GM21786 (cell line): ENCODE measurements around the gene SH3GLB2.
A peak's percentile ranks its signal among the peaks of the same experiment; 100 is the strongest.
"Not testable (repeated sequence)": the region's sequence is repeated elsewhere in the genome, so short reads cannot be mapped to it uniquely, and the experiment has no call there.

ENCODE experiments used
- ATAC-seq: cut with Tn5 transposase; IDR thresholded peaks from one replicate; pipeline ENCODE4 v1.9.1; 2021; ENCODE audit not compliant: unreplicated experiment

The SH3GLB2 gene

GRCh38 chr9:129054163-129054851, 26.2 kb upstream of the SH3GLB2 start:
- ATAC-seq = no peak

GRCh38 chr9:129053020-129053419, 24.9 kb upstream of the SH3GLB2 start:
- no peak for ATAC-seq

- no peak for ATAC-seq
Observed at GRCh38 chr9:129052592-129052991, 24.5 kb upstream of the SH3GLB2 start.

- ATAC-seq = no peak
Observed at GRCh38 chr9:129042016-129042415, 13.9 kb upstream of the SH3GLB2 start.

- ATAC-seq = no peak
Observed at GRCh38 chr9:129040113-129040643, 12.0 kb upstream of the SH3GLB2 start.

- ATAC-seq = no peak
Observed at GRCh38 chr9:129038109-129038852, 10.2 kb upstream of the SH3GLB2 start.

- no peak for ATAC-seq
Observed at GRCh38 chr9:129037767-129038098, 9.6 kb upstream of the SH3GLB2 start.

- ATAC-seq = no peak
Observed at GRCh38 chr9:129036923-129037766, 9.0 kb upstream of the SH3GLB2 start.

GRCh38 chr9:129036241-129036922, 8.3 kb upstream of the SH3GLB2 start, which contains the start of gene MIGA2:
Gene MIGA2 (plus strand): TSS chr9:129036626. CDS start chr9:129040595, 3,969 bp downstream.
- ATAC-seq = peak; percentile 98

GRCh38 chr9:129035838-129036237, 7.7 kb upstream of the SH3GLB2 start:
- ATAC-seq = not testable (repeated sequence)

- no peak for ATAC-seq
Observed at GRCh38 chr9:129033216-129033615, 5.1 kb upstream of the SH3GLB2 start.

- ATAC-seq = no peak
Observed at GRCh38 chr9:129032541-129033159, 4.5 kb upstream of the SH3GLB2 start.

- ATAC-seq = no peak
Observed at GRCh38 chr9:129031514-129031913, 3.4 kb upstream of the SH3GLB2 start.

- no peak for ATAC-seq
Observed at GRCh38 chr9:129030191-129030590, 2.1 kb upstream of the SH3GLB2 start.

GRCh38 chr9:129027685-129028191, 393 bp downstream of the SH3GLB2 start:
- ATAC-seq = peak; percentile 43

- ATAC-seq = no peak
Observed at GRCh38 chr9:129027224-129027684, 877 bp downstream of the SH3GLB2 start.

- ATAC-seq = no peak
Observed at GRCh38 chr9:129026442-129027223, 1.5 kb downstream of the SH3GLB2 start.

GRCh38 chr9:129023908-129024233, 4.3 kb downstream of the SH3GLB2 start:
- ATAC-seq = no peak
